Measurements from ENCODE around the gene CEBPA. TPM values are rescaled to one million over a fixed set of nuclear protein-coding genes. Genes with fewer than 3 reads are reported as not detected.

CEBPA gene
- polyA plus RNA-seq, 1 experiment, result 0.06 TPM

GRCh38 chr19:33281296-33281926, 20.9 kb downstream of the CEBPA start:
- no peaks in the 10 kb centered on the region; the same call in 1 of the 2 replicates for H3K9me3 ChIP-seq (ENCODE audit: control insufficient read depth, insufficient read depth, low read length)
- ChIA-PET POLR2A (no interaction called here), CTCF (no interaction called here)
- TF ChIP-seq, protein P1, sequence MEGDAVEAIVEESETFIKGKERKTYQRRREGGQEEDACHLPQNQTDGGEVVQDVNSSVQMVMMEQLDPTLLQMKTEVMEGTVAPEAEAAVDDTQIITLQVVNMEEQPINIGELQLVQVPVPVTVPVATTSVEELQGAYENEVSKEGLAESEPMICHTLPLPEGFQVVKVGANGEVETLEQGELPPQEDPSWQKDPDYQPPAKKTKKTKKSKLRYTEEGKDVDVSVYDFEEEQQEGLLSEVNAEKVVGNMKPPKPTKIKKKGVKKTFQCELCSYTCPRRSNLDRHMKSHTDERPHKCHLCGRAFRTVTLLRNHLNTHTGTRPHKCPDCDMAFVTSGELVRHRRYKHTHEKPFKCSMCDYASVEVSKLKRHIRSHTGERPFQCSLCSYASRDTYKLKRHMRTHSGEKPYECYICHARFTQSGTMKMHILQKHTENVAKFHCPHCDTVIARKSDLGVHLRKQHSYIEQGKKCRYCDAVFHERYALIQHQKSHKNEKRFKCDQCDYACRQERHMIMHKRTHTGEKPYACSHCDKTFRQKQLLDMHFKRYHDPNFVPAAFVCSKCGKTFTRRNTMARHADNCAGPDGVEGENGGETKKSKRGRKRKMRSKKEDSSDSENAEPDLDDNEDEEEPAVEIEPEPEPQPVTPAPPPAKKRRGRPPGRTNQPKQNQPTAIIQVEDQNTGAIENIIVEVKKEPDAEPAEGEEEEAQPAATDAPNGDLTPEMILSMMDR (IDR thresholded peaks at IDR 0.05; ENCODE audit: low read depth, low read length), result no peak
- H3K27me3 ChIP-seq (ENCODE audit: control insufficient read depth, insufficient read depth, low read length), result peaks cover 25% of the 10 kb centered on the region
- DNase-seq (ENCODE audit: low read depth, low spot score), result no peak
- no peak overlapping the region for H3K4me3 ChIP-seq (ENCODE audit: low read depth, low read length)
- no peak overlapping the region for H3K27ac ChIP-seq (ENCODE audit: low read depth, low read length)

GRCh38 chr19:33280351-33280921, 21.9 kb downstream of the CEBPA start:
- Histone ChIP-seq H3K9me3 (ENCODE audit: control insufficient read depth, insufficient read depth, low read length) (no peaks in the 10 kb centered on the region; the same call in 1 of the 2 replicates), H3K27ac (ENCODE audit: low read depth, low read length) (no peak overlapping the region), H3K27me3 (ENCODE audit: control insufficient read depth, insufficient read depth, low read length) (peaks cover 22% of the 10 kb centered on the region), H3K4me3 (ENCODE audit: low read depth, low read length) (no peak overlapping the region)
- no peak for DNase-seq (ENCODE audit: low read depth, low spot score)
- POLR2A ChIA-PET, result no interaction called here
- TF ChIP-seq, protein P1 (IDR thresholded peaks at IDR 0.05; ENCODE audit: low read depth, low read length), result no peak
- CTCF ChIA-PET, result no interaction called here

GRCh38 chr19:33279430-33280350, 22.6 kb downstream of the CEBPA start:
- TF ChIP-seq, protein P1 (IDR thresholded peaks at IDR 0.05; ENCODE audit: low read depth, low read length), result no peak
- CTCF ChIA-PET, result interaction anchor here (1.3 kb wide), 1 partner anchor 151 kb away, joined by 4 read pairs; no protein-coding TSS in a partner anchor
- H3K9me3 ChIP-seq (ENCODE audit: control insufficient read depth, insufficient read depth, low read length), result no peaks in the 10 kb centered on the region; the same call in 1 of the 2 replicates
- POLR2A ChIA-PET, result no interaction called here
- DNase-seq (ENCODE audit: low read depth, low spot score), result no peak
- no peak overlapping the region for H3K27ac ChIP-seq (ENCODE audit: low read depth, low read length)
- no peak overlapping the region for H3K4me3 ChIP-seq (ENCODE audit: low read depth, low read length)
- peaks cover 15% of the 10 kb centered on the region for H3K27me3 ChIP-seq (ENCODE audit: control insufficient read depth, insufficient read depth, low read length)

GRCh38 chr19:33278403-33279269, 23.7 kb downstream of the CEBPA start:
- ChIA-PET CTCF (interaction anchor here (1.3 kb wide), 2 partner anchors 43 to 152 kb away, joined by 3 to 4 read pairs; no protein-coding TSS in a partner anchor), POLR2A (no interaction called here)

More at GRCh38 chr19:33278403-33279269, 23.7 kb downstream of the CEBPA start:
- no peaks in the 10 kb centered on the region; the same call in 1 of the 2 replicates for H3K9me3 ChIP-seq (ENCODE audit: control insufficient read depth, insufficient read depth, low read length)
- H3K27me3 ChIP-seq (ENCODE audit: control insufficient read depth, insufficient read depth, low read length), result peaks cover 7% of the 10 kb centered on the region
- no peak overlapping the region for H3K4me3 ChIP-seq (ENCODE audit: low read depth, low read length)
- DNase-seq (ENCODE audit: low read depth, low spot score), result no peak
- TF ChIP-seq, protein P1 (IDR thresholded peaks at IDR 0.05; ENCODE audit: low read depth, low read length), result no peak
- no peak overlapping the region for H3K27ac ChIP-seq (ENCODE audit: low read depth, low read length)

Measured in AG04450 (cell line).